SU-DHL-6 (cell line): ENCODE data around the gene SLC12A2.

Source experiments
- EZH2phosphoT487 ChIP-seq: fragments of 200-600 bp; sonication (generic), shearing (Covaris generic); conservative IDR thresholded peaks from 2 replicates; pipeline ENCODE4 v1.6.1; 2018; ENCODE audit warnings: mild to moderate bottlenecking, antibody characterized with exemption, low read length, moderate library complexity, mixed read lengths
- TF ChIP-seq, protein P1 (sequence below): fragments of 200-600 bp; sonication (generic); IDR thresholded peaks from one replicate; pipeline ENCODE4 v1.5.1; 2017; ENCODE audit warnings: antibody characterized with exemption, mild to moderate bottlenecking, low read length, moderate library complexity; ENCODE audit not compliant: insufficient read depth, poor library complexity, severe bottlenecking

DNA sequence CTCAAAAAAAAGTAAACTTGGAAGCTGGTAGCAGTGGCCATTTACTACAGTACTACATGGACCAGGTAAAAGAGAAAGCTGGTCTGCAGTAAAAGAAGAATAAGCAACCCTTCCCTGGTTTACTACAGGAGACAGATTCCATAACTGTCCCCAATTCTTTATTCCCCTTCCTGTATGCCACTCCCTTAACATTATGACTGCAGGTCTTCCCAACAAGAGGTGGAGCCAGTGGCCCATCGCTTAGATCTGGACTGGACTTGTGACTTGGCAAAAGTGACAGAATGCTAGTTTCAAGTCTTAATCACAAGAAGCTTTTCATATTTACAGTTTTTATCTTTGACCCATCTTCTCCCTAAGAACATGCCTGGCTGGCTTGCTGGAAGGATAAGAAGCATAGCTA is 42.6 kb upstream of the SLC12A2 start:
- TF ChIP-seq, protein P1, sequence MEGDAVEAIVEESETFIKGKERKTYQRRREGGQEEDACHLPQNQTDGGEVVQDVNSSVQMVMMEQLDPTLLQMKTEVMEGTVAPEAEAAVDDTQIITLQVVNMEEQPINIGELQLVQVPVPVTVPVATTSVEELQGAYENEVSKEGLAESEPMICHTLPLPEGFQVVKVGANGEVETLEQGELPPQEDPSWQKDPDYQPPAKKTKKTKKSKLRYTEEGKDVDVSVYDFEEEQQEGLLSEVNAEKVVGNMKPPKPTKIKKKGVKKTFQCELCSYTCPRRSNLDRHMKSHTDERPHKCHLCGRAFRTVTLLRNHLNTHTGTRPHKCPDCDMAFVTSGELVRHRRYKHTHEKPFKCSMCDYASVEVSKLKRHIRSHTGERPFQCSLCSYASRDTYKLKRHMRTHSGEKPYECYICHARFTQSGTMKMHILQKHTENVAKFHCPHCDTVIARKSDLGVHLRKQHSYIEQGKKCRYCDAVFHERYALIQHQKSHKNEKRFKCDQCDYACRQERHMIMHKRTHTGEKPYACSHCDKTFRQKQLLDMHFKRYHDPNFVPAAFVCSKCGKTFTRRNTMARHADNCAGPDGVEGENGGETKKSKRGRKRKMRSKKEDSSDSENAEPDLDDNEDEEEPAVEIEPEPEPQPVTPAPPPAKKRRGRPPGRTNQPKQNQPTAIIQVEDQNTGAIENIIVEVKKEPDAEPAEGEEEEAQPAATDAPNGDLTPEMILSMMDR = no peak
- TF ChIP-seq EZH2phosphoT487 = no peak
